IPS-18c (cell line): ENCODE data around the gene NOBOX.
"Not testable (repeated sequence)": the region's sequence is repeated elsewhere in the genome, so short reads cannot be mapped to it uniquely, and the experiment has no call there.

Experiments used
- H3K4me3 ChIP-seq: 2 replicates; pipeline ENCODE4 v1.7.0; 2013; ENCODE audit warnings: low read depth, mild to moderate bottlenecking, low read length, moderate library complexity; ENCODE audit not compliant: insufficient read depth
- H3K9me3 ChIP-seq: one replicate; pipeline ENCODE4 v1.6.1; 2013; ENCODE audit warnings: mild to moderate bottlenecking, low read length, moderate library complexity; ENCODE audit not compliant: control insufficient read depth, insufficient read depth

Gene NOBOX

GRCh38 chr7:144401490-144401889 lies 2.0 kb downstream of the NOBOX start:
- peaks cover 3% of the 10 kb centered on the region for H3K9me3 ChIP-seq
- H3K4me3 ChIP-seq: no peak overlapping the region

- Histone ChIP-seq H3K9me3 (peaks cover 3% of the 10 kb centered on the region), H3K4me3 (no peak overlapping the region)
These were observed 3.5 kb downstream of the NOBOX start for GRCh38 chr7:144399946-144400345.

- Histone ChIP-seq H3K4me3 (no peak overlapping the region), H3K9me3 (peaks cover 3% of the 10 kb centered on the region)
These were observed 4.6 kb downstream of the NOBOX start for GRCh38 chr7:144398911-144399310.

GRCh38 chr7:144398291-144398690 lies 5.2 kb downstream of the NOBOX start:
- H3K4me3 ChIP-seq: no peak overlapping the region
- peaks cover 3% of the 10 kb centered on the region for H3K9me3 ChIP-seq

- Histone ChIP-seq H3K4me3 (no peak overlapping the region), H3K9me3 (peaks cover 3% of the 10 kb centered on the region)
These were observed 6.4 kb downstream of the NOBOX start for GRCh38 chr7:144397086-144397485.

- Histone ChIP-seq H3K4me3 (no peak overlapping the region), H3K9me3 (no peaks in the 10 kb centered on the region)
These were observed 11.7 kb downstream of the NOBOX start for GRCh38 chr7:144391823-144392255.

GRCh38 chr7:144391014-144391413 lies 12.5 kb downstream of the NOBOX start:
- Histone ChIP-seq H3K9me3 (no peaks in the 10 kb centered on the region), H3K4me3 (no peak overlapping the region)

GRCh38 chr7:144390481-144390880 lies 13.0 kb downstream of the NOBOX start:
- H3K4me3 ChIP-seq: no peak overlapping the region

GRCh38 chr7:144388950-144389349 lies 14.5 kb downstream of the NOBOX start:
- no peaks in the 10 kb centered on the region for H3K9me3 ChIP-seq
- H3K4me3 ChIP-seq: no peak overlapping the region

More at GRCh38 chr7:144390481-144390880, 13.0 kb downstream of the NOBOX start:
- no peaks in the 10 kb centered on the region for H3K9me3 ChIP-seq

GRCh38 chr7:144386741-144387140 lies 16.8 kb downstream of the NOBOX start:
- Histone ChIP-seq H3K4me3 (no peak overlapping the region), H3K9me3 (no peaks in the 10 kb centered on the region)

- Histone ChIP-seq H3K9me3 (no peaks in the 10 kb centered on the region), H3K4me3 (no peak overlapping the region)
These were observed 18.8 kb downstream of the NOBOX start for GRCh38 chr7:144384555-144385245.

- H3K9me3 ChIP-seq: no peaks in the 10 kb centered on the region
- H3K4me3 ChIP-seq: no peak overlapping the region
These were observed 19.4 kb downstream of the NOBOX start for GRCh38 chr7:144384071-144384470.

GRCh38 chr7:144379776-144380384 lies 23.6 kb downstream of the NOBOX start:
- Histone ChIP-seq H3K9me3 (no peaks in the 10 kb centered on the region), H3K4me3 (no peak overlapping the region)

- no peaks in the 10 kb centered on the region for H3K9me3 ChIP-seq
These were observed 24.8 kb downstream of the NOBOX start for GRCh38 chr7:144378651-144379050.

GRCh38 chr7:144369221-144369620 lies 34.3 kb downstream of the NOBOX start:
- not testable (repeated sequence) for H3K4me3 ChIP-seq, H3K9me3 ChIP-seq

More at GRCh38 chr7:144378651-144379050, 24.8 kb downstream of the NOBOX start:
- no peak overlapping the region for H3K4me3 ChIP-seq

GRCh38 chr7:144367250-144367649 lies 36.2 kb downstream of the NOBOX start:
- not testable (repeated sequence) for H3K9me3 ChIP-seq, H3K4me3 ChIP-seq

GRCh38 chr7:144365523-144365922 lies 38.0 kb downstream of the NOBOX start:
- not testable (repeated sequence) for H3K4me3 ChIP-seq, H3K9me3 ChIP-seq

GRCh38 chr7:144362061-144362460 lies 41.4 kb downstream of the NOBOX start:
- H3K9me3 ChIP-seq, H3K4me3 ChIP-seq: not testable (repeated sequence)

- H3K4me3 ChIP-seq: not testable (repeated sequence)
These were observed 46.6 kb downstream of the NOBOX start for GRCh38 chr7:144356860-144357259.

More at GRCh38 chr7:144356860-144357259, 46.6 kb downstream of the NOBOX start:
- not testable (repeated sequence) for H3K9me3 ChIP-seq
